Natural killer cell (primary cell): ENCODE results near the gene TGM3. TPM values are rescaled to one million over a fixed set of nuclear protein-coding genes. Genes with fewer than 3 reads are reported as not detected.

Source experiments
- ATAC-seq, 3 donors: fragments of 150-1000 bp in 2 of 3; fragments of 200-7000 bp in 1 of 3; cut with Tn5 transposase; 1 replicate in 1 of 3; 2 replicates in 2 of 3; pipeline ENCODE4 v1.10.0; 2021; ENCODE audit warnings: mild to moderate bottlenecking in 2 of 3, moderate library complexity in 2 of 3
- DNase-seq, 2 donors: peaks; one replicate each; pipeline versions ENCODE4 v3.0.0 to v3.0.0-alpha.2; 2013 to 2021; ENCODE audit warnings: mixed read lengths in 1 of 2
- H3K27ac ChIP-seq: one replicate; pipeline ENCODE4 v1.5.1; 2013; ENCODE audit warnings: mild to moderate bottlenecking, low read length
- H3K27me3 ChIP-seq: one replicate; pipeline ENCODE4 v1.6.1; 2013; ENCODE audit warnings: low read length; ENCODE audit not compliant: control insufficient read depth, insufficient read depth
- H3K36me3 ChIP-seq: one replicate; pipeline ENCODE4 v1.6.1; 2013; ENCODE audit warnings: low read length; ENCODE audit not compliant: control insufficient read depth, insufficient read depth
- H3K4me1 ChIP-seq: one replicate; pipeline ENCODE4 v1.6.1; 2013; ENCODE audit warnings: low read length; ENCODE audit not compliant: control insufficient read depth, insufficient read depth
- H3K4me3 ChIP-seq: one replicate; pipeline ENCODE4 v1.5.1; 2013; ENCODE audit warnings: low read length
- H3K9me3 ChIP-seq: one replicate; pipeline ENCODE4 v1.6.1; 2013; ENCODE audit warnings: low read length; ENCODE audit not compliant: control insufficient read depth, insufficient read depth
- H3K27ac Mint-ChIP-seq, 2 donors: one replicate each; pipeline ENCODE4 v1.8.0; 2022; ENCODE audit warnings: mild to moderate bottlenecking in 2 of 2, mixed read lengths in 2 of 2, moderate library complexity in 1 of 2
- H3K27me3 Mint-ChIP-seq, 2 donors: one replicate each; pipeline ENCODE4 v1.8.0; 2022; ENCODE audit warnings: low read depth in 2 of 2, mixed read lengths in 2 of 2
- H3K36me3 Mint-ChIP-seq: one replicate; pipeline ENCODE4 v1.8.0; 2022; ENCODE audit warnings: mixed read lengths
- H3K4me1 Mint-ChIP-seq, 2 donors: one replicate each; pipeline ENCODE4 v1.8.0; 2022; ENCODE audit warnings: mixed read lengths in 2 of 2
- H3K4me3 Mint-ChIP-seq: one replicate; pipeline ENCODE4 v1.8.0; 2022; ENCODE audit warnings: mild to moderate bottlenecking, moderate library complexity, mixed read lengths
- H3K9me3 Mint-ChIP-seq, 2 donors: one replicate each; pipeline ENCODE4 v1.8.0; 2022; ENCODE audit warnings: mixed read lengths in 2 of 2
- CTCF ChIP-seq: fragments of 200-600 bp; IDR thresholded peaks from one replicate; pipeline ENCODE4 v1.8.0; 2022; ENCODE audit warnings: antibody characterized with exemption
- WGBS: methylation state at CpG from one replicate; pipeline ENCODE4 v1.1.7; 2013; ENCODE audit warnings: missing lambda C conversion rate; ENCODE audit not compliant: insufficient coverage; 5-methylcytosine and 5-hydroxymethylcytosine counted together
- intact Hi-C: fragments of 100-400 bp; cut with micrococcal nuclease; formaldehyde crosslinking; loops from one replicate; pipeline ENCODE4 v1.14.2; 2022
- total RNA-seq, 4 donors: library from RNA; stranded (reverse); fragments of 120-200 nt in 1 of 4; gene quantifications; one replicate each; pipeline versions ENCODE4 v1.2.3 to v1.2.4, GENCODE V29; 2013 to 2022

The TGM3 gene
- total RNA-seq, 3 donors from 2014 or later (not counting 1 experiment from before 2014, with no cell fraction given), result not detected

DNA sequence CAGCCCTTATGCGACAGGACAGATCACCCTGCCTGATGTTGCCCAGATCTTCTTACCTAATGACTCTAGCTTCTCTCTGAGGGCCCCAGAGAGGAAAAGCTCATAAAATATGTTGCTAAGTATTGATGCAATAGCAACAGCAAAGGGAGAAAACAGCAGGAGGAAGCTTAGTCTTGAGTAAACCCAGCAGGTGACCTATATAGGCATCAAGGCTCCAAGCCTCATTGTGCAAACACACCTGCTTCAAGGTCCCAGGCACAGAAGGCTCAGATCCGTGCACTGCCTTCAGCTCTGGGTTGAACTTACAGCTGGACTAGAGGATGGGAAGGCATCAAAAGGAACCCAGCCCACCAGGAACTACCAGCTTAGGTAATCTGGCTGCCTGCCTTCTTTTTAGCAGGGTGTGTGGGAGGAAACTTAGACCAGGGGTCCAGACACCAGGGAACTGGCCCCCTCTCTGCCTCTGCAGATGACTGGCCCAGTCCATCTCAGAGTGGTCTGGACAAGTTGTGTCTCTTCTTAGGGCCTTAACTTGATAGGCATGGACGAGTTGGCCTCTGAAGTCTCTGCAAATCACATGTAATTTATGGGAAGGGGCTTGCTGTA is 34.4 kb downstream of the TGM3 start:
- Mint-ChIP-seq H3K36me3 (no peaks in the 10 kb centered on the region), H3K4me3 (no peak overlapping the region), H3K9me3 (no peaks in the 10 kb centered on the region), H3K4me1 (no peaks in the 10 kb centered on the region), H3K27me3 (peaks cover 13 to 16% of the 10 kb centered on the region in 2 donors), H3K27ac (no peak overlapping the region)
- Histone ChIP-seq H3K27me3 (no peaks in the 10 kb centered on the region), H3K9me3 (no peaks in the 10 kb centered on the region), H3K27ac (no peak overlapping the region), H3K36me3 (no peaks in the 10 kb centered on the region), H3K4me1 (no peaks in the 10 kb centered on the region), H3K4me3 (no peak overlapping the region)
- WGBS, result 84% methylated on average over 3 of the region's 3 CpGs
- intact Hi-C loops, result no loop called here
- ATAC-seq, result no peak
- no peak for DNase-seq
- no peak for TF ChIP-seq CTCF

GRCh38 chr20:2331106-2331505 is 35.3 kb downstream of the TGM3 start:
- H3K27me3 Mint-ChIP-seq, result peaks cover 8 to 15% of the 10 kb centered on the region in 2 donors
- H3K4me1 ChIP-seq, result no peaks in the 10 kb centered on the region
- intact Hi-C loops, result no loop called here
- H3K27me3 ChIP-seq, result no peaks in the 10 kb centered on the region
- TF ChIP-seq CTCF, result no peak
- no peak overlapping the region for H3K27ac Mint-ChIP-seq
- H3K27ac ChIP-seq, result no peak overlapping the region
- 82% methylated on average over 5 of the region's 5 CpGs for WGBS
- no peaks in the 10 kb centered on the region for H3K4me1 Mint-ChIP-seq
- H3K36me3 ChIP-seq, result no peaks in the 10 kb centered on the region
- no peak for ATAC-seq
- H3K4me3 ChIP-seq, result no peak overlapping the region
- no peaks in the 10 kb centered on the region for H3K9me3 Mint-ChIP-seq
- no peaks in the 10 kb centered on the region for H3K9me3 ChIP-seq
- H3K4me3 Mint-ChIP-seq, result no peak overlapping the region
- no peak for DNase-seq
- H3K36me3 Mint-ChIP-seq, result no peaks in the 10 kb centered on the region

GRCh38 chr20:2331901-2332565 is 36.2 kb downstream of the TGM3 start:
- Mint-ChIP-seq H3K9me3 (no peaks in the 10 kb centered on the region), H3K36me3 (no peaks in the 10 kb centered on the region), H3K4me1 (no peaks in the 10 kb centered on the region), H3K4me3 (no peak overlapping the region), H3K27ac (no peak overlapping the region), H3K27me3 (peaks cover 8 to 12% of the 10 kb centered on the region in 2 donors)
- H3K4me3 ChIP-seq, result no peak overlapping the region
- no peaks in the 10 kb centered on the region for H3K36me3 ChIP-seq
- no peak for ATAC-seq
- intact Hi-C loops, result no loop called here
- no peak overlapping the region for H3K27ac ChIP-seq
- H3K9me3 ChIP-seq, result no peaks in the 10 kb centered on the region
- no peaks in the 10 kb centered on the region for H3K4me1 ChIP-seq
- TF ChIP-seq CTCF, result no peak
- DNase-seq, result no peak
- 95% methylated on average over 16 of the region's 17 CpGs for WGBS
- no peaks in the 10 kb centered on the region for H3K27me3 ChIP-seq
